ENCODE measurements around the gene SOD1.
"Not testable (repeated sequence)": the region's sequence is repeated elsewhere in the genome, so short reads cannot be mapped to it uniquely, and the experiment has no call there.

The SOD1 gene

GRCh38 chr21:31656199-31657095 is 3.0 kb upstream of the SOD1 start:
- no peak for DNase-seq (ENCODE audit: low read depth)

GRCh38 chr21:31658053-31658452 is 1.4 kb upstream of the SOD1 start:
- DNase-seq (ENCODE audit: low read depth) = no peak

- no peak for DNase-seq (ENCODE audit: low read depth)
These were observed 282 bp upstream of the SOD1 start for GRCh38 chr21:31659286-31659535.

GRCh38 chr21:31660259-31660565 is 719 bp downstream of the SOD1 start:
- DNase-seq (ENCODE audit: low read depth) = no peak

GRCh38 chr21:31660591-31660990 is 1.1 kb downstream of the SOD1 start:
- DNase-seq (ENCODE audit: low read depth) = no peak

GRCh38 chr21:31663584-31664249 is 4.2 kb downstream of the SOD1 start:
- no peak for DNase-seq (ENCODE audit: low read depth)

GRCh38 chr21:31665397-31665796 is 5.9 kb downstream of the SOD1 start:
- no peak for DNase-seq (ENCODE audit: low read depth)

GRCh38 chr21:31665869-31666268 is 6.4 kb downstream of the SOD1 start:
- not testable (repeated sequence) for DNase-seq (ENCODE audit: low read depth)

GRCh38 chr21:31666445-31667010 is 7.0 kb downstream of the SOD1 start:
- no peak for DNase-seq (ENCODE audit: low read depth)

- DNase-seq (ENCODE audit: low read depth) = no peak
These were observed 7.6 kb downstream of the SOD1 start for GRCh38 chr21:31667132-31667531.

GRCh38 chr21:31667639-31668038 is 8.1 kb downstream of the SOD1 start:
- DNase-seq (ENCODE audit: low read depth) = no peak

GRCh38 chr21:31668651-31669491 is 9.4 kb downstream of the SOD1 start:
- no peak for DNase-seq (ENCODE audit: low read depth)

- DNase-seq (ENCODE audit: low read depth) = no peak
These were observed 10.6 kb downstream of the SOD1 start for GRCh38 chr21:31670070-31670469.

- DNase-seq (ENCODE audit: low read depth) = no peak
These were observed 11.7 kb downstream of the SOD1 start for GRCh38 chr21:31671146-31671716.

- DNase-seq (ENCODE audit: low read depth) = no peak
These were observed 12.4 kb downstream of the SOD1 start for GRCh38 chr21:31671931-31672330.

- DNase-seq (ENCODE audit: low read depth) = no peak
These were observed 13.9 kb downstream of the SOD1 start for GRCh38 chr21:31673321-31673912.

GRCh38 chr21:31675318-31675717 is 15.8 kb downstream of the SOD1 start:
- no peak for DNase-seq (ENCODE audit: low read depth)

- DNase-seq (ENCODE audit: low read depth) = no peak
These were observed 16.5 kb downstream of the SOD1 start for GRCh38 chr21:31675960-31676359.

- no peak for DNase-seq (ENCODE audit: low read depth)
These were observed 17.6 kb downstream of the SOD1 start for GRCh38 chr21:31677047-31677446.

- DNase-seq (ENCODE audit: low read depth) = no peak
These were observed 19.0 kb downstream of the SOD1 start for GRCh38 chr21:31678478-31678877.

- no peak for DNase-seq (ENCODE audit: low read depth)
These were observed 23.1 kb downstream of the SOD1 start for GRCh38 chr21:31682620-31683019.

- no peak for DNase-seq (ENCODE audit: low read depth)
These were observed 23.5 kb downstream of the SOD1 start for GRCh38 chr21:31683029-31683428.
